Sciatic nerve (tissue), 2 donors: ENCODE results near the gene TMEM255B. TPM values are rescaled to one million over a fixed set of nuclear protein-coding genes. Genes with fewer than 3 reads are reported as not detected.

Experiments used
- ATAC-seq: fragments of 200-7000 bp; cut with Tn5 transposase; one replicate; pipeline ENCODE4 v1.9.1; 2020; ENCODE audit warnings: mild to moderate bottlenecking, moderate library complexity
- DNase-seq: peaks from one replicate; pipeline ENCODE4 v3.0.0-alpha.2; 2020; ENCODE audit warnings: low spot score
- intact Hi-C: fragments of 100-400 bp; cut with DNase I; formaldehyde crosslinking; loops from one replicate; pipeline ENCODE4 v1.14.2; 2022
- total RNA-seq: library from RNA; stranded (reverse); fragmentation: NEBNext Ultra II Directional; extraction: Animal tissue kit (Norgen Biotek cat#: 25700); gene quantifications from one replicate; pipeline ENCODE4 v1.2.1, GENCODE V29; 2021
- donor health status: DM: no; HTN: no; CAD: no.
- donor health status: DM: no; HTN: no; CAD: no.

The TMEM255B gene
- total RNA-seq, 1 donor from 2014 or later, result 34.8 TPM

DNA sequence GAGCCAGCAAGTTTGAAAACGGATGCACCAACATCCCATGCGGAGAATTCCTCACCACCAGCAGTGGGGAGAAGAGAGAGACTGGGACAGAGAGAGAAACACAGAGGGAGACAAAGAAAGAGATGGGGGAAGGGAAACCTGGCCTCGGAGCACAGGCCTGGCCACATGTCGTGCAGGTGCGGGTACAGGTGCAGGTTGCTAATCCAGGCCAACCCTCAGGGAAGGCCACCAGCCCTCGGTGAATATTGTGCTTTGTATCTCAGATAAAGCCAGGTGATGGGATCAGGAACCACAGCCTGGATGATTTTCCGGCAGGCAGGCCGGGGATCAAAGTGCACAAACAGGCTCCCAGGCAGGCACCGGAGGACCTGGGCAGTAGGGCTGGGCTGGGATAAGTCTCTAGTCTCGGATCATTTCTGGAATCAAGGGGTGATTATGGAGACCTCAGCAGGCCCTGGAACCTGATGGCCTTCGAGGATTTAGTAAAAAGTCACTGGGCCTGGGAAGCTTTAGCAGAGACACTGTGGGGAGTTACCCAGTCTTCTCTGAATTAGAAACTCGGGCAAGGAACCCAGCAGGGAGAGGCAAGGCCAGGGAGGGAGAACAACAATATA is 101.1 kb downstream of the TMEM255B start:
- intact Hi-C loops, result no loop called here
- ATAC-seq (no peak), DNase-seq (no peak)

DNA sequence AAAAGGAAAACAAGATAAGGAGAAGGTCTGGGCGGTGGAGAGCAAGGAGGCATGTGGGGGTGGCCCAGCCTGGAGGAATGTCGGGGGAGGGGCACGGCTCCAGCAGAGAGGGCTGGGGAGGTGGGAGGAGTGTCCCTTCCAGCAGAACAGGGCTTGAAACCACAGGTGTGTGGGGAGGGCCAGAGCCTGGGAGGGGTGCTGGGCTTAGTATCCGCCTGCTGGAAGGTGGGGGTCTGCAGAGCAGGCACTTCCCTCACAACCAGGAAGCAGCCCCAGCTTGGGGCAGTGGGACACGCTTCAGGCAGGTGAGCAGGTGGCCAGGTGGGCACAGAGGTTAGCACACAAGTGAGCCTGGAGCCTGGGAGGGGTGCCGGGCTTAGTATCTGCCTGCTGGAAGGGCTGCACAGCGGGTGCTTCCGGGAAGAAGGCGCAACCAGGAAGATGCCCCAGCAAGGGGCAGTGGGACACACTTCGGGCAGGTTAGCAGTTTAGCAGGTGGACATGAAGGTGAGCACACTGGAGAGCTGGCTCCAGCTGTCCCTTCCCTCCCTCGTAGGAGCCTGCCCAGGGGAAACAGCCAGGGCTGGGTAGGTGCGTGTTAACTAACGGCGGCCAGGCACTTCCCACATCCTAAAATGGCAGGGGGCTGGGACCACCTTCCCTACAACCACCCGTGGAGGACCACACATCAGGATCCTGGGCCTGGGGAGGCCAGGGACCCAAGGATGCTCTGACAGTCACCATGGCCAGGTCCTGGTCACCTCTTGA is 101.8 kb downstream of the TMEM255B start:
- DNase-seq (no peak), ATAC-seq (no peak)
- intact Hi-C loops, result no loop called here

DNA sequence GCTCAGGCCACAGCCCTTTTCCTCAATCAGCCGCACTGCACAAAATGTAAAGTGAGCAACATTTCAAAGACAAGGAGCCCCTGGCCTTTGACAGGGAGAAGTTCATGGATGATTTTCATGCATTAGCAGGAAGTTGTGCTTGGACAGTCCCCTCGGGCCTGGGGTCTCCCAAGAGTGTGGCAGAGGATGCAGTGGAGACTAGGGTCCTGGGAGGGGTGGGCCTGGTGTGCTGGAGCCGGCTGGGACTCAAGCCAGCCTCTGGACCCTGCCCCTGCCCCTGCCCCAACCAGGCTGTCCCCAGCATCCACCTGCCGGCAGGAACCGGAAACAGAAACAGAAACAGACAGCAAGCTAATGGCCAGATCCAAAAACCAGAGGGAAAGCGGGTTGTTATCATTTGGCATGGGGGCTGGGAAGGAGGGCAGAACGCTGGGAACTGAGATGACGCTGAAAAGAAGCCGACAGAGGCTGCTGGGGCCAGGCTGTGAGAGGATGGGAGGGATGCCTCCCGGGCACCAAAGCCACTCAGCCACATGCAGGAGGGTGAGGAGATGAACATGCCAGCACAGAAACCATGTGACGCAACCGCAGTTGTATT is 102.5 kb downstream of the TMEM255B start:
- intact Hi-C loops, result no loop called here
- ATAC-seq (no peak), DNase-seq (no peak)

DNA sequence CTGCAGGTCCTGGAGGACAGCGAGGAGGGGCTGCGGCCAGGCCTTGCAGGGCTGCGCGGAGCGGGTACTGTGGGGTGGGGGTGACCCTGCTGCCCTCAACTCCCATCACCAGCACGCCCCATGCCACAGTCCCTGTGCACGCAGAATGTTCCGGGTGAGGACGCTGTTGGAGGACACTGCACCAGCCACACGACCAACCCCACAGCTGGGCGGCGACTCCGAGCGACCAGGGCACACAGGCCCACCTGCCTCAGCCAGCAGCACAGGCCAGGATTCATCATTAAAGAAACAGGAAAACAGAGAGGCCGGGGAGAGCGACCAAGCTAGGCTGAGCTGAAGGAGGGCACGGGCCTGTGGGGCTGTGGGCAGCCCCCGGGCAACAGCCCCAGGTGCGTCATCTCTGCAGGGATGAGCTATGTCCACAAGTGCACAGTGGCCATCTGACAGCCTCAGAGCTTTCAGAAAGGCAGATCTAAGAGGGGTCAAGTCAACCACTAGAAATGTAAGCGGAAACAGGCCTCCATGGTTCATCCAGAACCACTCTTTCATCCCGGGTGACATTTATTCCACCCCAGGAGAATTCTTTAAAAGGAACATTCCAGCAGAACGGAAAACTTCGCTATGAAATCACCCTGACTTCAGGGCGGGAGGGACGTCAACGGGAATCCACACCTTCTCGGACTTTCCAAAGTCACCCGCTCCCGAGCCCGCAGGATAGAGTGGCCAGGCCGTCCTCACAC is 103.3 kb downstream of the TMEM255B start:
- ATAC-seq, result peak; percentile 4
- intact Hi-C loops, result no loop called here
- DNase-seq, result no peak

DNA sequence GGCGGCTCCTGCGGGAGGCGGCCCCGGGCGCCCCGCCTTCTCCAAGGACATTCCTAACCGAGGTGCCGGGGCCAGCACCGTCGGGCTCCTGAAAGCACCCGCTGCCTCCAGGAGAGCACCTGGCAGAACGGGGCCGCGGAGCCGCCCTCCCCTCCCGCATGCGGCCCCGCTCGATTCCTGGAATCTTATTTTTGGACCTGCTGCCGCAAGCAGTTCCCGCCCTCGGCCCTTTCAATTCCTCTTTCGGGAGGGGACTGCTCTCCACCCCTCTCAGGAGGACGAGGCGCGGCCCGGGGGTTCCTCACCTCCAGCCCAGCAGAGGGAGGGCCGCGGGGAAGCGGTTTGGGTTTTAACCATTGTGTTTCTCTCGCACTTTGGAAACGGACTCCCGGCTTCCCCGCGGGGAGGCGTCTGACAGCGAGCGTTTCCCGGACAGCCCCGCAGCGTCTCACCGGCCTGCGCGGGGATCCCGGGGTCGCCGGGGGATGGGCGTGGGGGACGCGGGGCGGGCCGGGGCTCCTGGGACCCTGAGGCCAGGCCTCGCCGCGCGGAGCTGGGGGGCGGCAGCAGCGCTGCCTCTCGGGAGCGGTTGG is 104.0 kb downstream of the TMEM255B start:
- DNase-seq (peak; percentile 82), ATAC-seq (peak; percentile 70)
- intact Hi-C loops, result no loop called here

DNA sequence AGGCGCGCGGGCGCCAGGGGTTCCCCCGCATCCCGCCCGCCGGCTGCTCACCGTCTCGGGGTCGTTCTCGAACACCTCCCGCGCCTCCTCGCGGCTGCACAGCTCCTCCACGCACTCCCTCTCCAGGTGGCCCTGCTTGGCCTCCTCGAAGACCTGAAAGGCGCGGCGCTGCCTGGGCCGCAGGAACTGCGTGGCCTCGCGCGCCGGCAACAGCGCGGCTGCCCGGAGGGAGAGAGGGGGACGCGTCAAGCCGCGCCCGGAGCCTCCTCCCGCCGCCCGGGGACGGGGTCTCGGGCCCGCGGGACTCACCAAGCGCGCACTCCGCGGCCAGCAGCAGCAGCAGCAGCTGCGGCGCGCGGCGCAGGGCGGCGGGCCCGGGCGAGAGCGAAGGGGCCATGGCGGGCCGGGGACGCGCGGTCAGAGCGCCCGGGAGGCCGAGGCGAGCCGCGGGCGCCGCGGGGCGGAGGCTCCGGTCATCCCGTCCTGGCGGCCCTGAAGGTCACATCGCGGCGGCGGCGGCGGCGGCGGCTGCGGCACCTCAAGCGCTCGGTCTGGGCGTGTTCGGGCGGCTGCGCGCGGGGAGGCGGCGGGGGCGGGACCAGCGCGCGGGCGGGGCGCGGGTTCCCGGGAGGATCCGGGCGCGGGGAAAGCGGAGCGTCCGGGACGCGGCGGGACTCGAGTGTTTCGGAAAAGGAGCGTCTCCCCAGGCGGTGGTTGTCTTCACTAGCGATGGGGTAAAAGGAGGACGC is 104.7 kb downstream of the TMEM255B start, which contains the start of gene GAS6:
Gene GAS6 (minus strand): TSS at position 553 of the 749 bp plus-strand sequence. CDS start 156 bp downstream, at position 397.
- intact Hi-C loops, result no loop called here
- ATAC-seq (peak; percentile 36), DNase-seq (peak; percentile 80)

DNA sequence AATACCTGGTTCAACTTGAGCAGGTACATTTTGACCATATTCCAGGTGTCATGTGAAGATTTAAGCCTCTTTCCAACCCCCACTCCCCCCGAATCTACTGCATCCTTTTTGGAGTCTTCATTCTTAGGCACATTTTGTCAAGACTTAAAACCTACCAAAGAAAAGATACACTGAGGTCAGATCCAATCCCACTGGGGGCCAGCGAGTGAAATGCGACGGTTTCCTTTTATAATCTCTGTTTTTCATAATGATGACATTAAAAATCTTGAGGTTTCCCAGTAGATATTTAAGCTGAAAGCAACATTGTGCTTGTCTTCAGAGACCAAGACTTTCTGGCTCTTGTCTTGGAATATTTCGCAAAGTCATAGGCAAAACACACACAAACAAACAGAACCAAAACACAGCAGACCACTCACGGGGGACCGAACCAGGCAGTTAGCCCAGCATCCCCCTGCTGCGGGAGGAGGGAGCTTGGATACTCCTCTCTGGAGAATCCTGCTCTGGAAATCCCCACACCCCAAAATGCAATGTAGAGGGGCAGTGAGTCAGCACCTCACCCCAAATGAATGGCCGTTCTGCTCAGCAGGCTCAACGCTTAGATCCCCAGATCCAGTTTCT is 105.4 kb downstream of the TMEM255B start:
- intact Hi-C loops, result no loop called here
- DNase-seq, result no peak
- ATAC-seq, result peak; percentile 63

DNA sequence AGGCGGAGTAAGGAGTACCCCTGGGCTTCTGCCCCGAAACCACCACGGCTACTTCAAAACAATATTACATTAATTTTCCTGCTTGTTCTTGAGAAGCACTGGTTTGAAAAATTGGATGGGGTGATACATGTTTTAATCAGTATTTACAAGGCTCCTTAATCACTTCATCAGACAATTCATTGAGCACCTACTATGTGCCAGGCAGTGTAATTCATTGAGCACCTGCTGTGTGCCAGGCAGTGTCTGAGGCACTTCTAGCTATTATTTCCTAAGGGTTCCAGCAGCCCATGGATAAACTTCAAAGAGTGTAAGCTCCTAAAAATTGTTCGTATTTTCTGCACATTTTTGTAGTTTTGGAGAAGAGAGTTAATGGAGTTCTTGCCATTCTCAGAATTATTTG is 106.4 kb downstream of the TMEM255B start:
- intact Hi-C loops, result no loop called here
- ATAC-seq, result no peak
- DNase-seq, result no peak

Other genes with a start within 250 kb of the TMEM255B start
- gene TFDP1, start 174.5 kb upstream of the TMEM255B start, total RNA-seq, result 36.1 TPM
- gene ATP4B, start 101.0 kb upstream of the TMEM255B start, total RNA-seq, result not detected
- 0.09 TPM for gene GRK1, start 92.0 kb upstream of the TMEM255B start, total RNA-seq
- gene GAS6, start 104.8 kb downstream of the TMEM255B start, total RNA-seq, result 302 TPM
- 3.6 TPM for gene C13orf46, start 214.8 kb downstream of the TMEM255B start, total RNA-seq